HuH-7.5 (cell line): ENCODE measurements around the gene GRK6.

Experiments
- DNase-seq: peaks from one replicate; pipeline ENCODE4 v3.0.0; 2011; ENCODE audit warnings: low spot score

Gene GRK6

DNA sequence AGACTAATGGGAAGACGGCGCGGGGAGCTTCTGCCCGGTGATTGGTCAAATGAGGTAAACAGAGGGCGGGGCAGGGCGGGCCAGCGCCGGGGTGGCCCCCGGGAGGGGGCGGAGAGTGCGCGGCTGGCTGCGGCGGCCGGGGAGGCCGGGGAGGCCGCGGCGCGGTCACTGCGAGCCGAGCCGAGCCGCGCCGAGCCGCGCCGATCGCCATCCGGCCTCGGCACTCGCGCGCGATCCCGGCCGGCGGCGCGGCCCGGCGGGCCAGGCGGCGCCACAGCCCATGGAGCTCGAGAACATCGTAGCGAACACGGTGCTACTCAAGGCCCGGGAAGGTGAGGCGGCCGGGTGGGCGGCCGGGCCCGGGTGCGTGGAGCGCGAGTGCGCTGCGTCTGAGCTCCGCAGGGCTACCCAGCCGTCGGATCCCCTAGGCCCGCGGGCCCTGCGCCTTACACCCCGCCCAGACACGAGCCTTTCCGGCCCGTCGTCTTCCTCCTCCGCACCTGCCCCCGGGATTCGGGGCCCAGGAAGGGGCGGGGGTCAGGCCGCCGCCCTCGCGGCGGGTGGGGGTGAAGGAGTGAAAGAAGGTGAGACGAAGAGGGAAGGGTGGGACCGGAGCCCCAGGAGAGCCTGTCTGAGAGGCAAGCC, at the start of gene GRK6:
GRK6 (plus strand) TSS at position 111 of the 645 bp plus-strand sequence; CDS start at position 281, 170 bp downstream.
- peak; percentile 72 for DNase-seq

- no peak for DNase-seq
These were observed 48.4 kb upstream of the GRK6 start for GRCh38 chr5:177377851-177378776.

GRCh38 chr5:177378884-177379883, 47.3 kb upstream of the GRK6 start:
- DNase-seq, result peak; percentile 78

- DNase-seq, result no peak
These were observed 45.7 kb upstream of the GRK6 start for GRCh38 chr5:177380805-177381126.

DNA sequence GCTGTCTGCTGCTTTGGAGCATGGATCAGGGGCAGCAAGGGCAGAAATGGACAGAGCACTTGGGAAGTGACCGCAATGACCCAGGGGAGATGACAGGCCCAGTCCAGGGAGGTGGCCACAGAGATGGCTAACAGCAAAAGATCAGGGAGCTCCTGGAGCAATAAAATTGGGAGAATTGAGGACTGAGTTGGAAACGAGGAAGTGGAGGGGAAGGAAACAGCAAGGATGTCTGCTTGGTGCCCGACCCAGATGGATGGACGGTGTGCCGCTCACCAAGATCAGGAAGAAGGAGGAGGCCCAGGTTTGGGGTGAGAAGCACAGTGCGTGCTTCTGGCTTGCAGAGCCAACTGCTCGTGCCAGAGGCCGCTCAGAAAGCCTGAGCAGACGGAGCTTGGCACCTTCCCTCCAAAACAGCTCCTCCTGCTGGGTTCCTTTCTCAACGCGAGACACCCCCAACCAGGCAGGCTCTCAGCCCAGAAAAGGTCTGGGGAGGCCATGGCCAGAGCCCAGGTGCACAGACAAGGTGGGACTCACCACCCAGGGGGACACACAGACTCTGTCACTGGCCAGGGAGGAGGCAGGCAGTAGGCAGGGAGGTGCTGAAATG, 44.0 kb upstream of the GRK6 start:
- no peak for DNase-seq

- no peak for DNase-seq
These were observed 43.3 kb upstream of the GRK6 start for GRCh38 chr5:177383181-177383580.

DNA sequence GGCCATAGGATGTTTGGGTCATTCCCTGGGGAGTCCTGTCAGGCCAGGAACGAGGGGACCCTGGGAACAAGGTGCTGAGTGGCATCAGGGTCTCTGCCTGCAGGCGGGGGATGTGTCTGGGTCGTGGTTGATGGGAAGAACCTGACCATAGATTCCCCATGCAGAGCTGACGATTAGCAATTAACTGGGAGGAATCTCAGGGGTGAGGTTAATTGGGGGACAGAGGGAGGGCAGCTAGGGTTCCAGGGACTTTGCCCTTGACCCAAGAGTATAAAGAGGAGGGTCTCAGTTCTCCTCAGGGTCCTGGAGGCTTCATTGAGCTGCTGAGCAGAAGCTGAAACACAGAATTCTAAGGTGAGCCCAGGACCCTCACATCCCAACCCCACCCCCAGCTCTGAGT, 42.3 kb upstream of the GRK6 start, which contains the start of gene SLC34A1:
SLC34A1 (plus strand) TSS at position 301 of the 400 bp plus-strand sequence. CDS start 1,308 bp downstream, outside the sequence.
- DNase-seq, result no peak

DNA sequence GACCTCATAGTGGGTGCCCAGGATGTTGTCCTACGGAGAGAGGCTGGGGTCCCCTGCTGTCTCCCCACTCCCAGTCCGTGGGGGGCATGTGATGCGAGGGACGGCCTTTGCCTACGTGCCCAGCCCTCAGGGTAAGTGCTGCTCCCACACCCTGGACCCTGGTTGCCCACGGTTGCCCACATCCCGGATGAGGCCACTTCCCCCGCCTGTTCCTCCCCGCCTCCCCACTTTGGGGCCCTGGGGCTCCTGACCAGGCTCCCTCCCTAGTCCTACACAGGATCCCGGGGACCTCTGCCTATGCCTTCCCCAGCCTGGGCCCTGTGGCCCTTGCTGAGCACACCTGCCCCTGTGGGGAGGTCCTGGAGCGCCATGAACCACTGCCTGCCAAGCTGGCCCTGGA, 40.8 kb upstream of the GRK6 start:
- no peak for DNase-seq

DNA sequence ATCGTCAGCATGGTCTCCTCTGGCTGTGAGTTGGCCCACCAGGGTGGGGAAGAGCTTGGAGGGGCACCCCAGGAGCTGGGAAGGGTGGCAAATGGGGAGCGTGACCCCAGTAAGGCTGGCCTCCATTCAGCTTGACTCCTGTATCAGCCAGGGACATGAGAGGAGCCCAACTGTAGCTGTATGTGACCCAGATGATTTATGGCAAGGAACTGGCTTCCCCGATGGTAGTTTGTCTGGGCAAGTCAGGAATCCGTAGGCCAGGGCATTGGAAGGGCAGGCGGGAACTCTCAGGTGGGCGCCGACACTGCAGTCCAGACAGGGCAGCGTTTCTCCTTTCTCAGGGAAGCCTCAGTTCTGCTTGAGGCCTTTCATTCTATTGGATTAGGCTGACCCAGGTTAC, 39.9 kb upstream of the GRK6 start:
- no peak for DNase-seq

DNA sequence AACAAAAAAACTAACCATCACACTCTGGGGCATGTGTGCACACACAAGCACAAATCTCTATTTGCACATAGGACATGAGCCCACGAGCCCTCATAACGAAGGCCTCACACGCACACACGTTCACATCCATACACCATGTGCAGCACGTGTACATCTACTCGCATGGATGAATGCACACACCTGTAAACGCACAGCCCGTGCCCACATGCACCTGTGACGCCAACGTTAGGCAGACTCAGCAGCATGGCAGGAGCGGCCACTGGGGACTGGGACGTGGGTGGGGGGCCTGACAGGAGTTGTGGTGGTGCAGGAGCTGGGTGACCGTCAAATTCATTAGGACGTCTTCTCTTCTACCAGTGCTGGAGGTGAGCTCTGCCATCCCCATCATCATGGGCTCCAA, 39.1 kb upstream of the GRK6 start:
- DNase-seq, result no peak

DNA sequence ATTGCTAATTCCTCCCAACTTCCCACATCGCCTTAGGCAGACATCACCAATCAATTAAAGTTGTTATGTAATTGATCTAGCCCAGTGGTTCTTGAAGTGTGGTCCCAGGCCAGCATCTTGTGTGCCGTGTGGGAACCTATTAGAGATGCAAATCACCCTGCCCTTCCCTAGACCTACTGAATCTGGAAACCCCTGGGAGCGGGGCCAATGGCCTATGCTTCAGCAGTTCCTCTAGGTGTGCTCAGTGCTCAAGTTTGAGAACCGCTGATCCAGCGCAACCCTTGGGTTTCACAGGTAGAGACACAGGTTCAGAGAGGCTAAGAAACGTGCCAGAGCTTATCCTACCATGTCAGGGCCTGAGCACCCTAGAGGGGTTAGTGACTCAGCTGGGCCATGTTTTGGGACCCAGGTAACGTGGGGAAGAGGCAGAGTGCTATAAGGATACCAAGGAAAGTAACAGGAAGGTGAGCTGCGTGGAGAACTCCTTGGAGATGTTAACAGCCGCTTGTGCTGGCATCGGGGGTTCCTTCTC, 37.9 kb upstream of the GRK6 start:
- DNase-seq, result no peak

DNA sequence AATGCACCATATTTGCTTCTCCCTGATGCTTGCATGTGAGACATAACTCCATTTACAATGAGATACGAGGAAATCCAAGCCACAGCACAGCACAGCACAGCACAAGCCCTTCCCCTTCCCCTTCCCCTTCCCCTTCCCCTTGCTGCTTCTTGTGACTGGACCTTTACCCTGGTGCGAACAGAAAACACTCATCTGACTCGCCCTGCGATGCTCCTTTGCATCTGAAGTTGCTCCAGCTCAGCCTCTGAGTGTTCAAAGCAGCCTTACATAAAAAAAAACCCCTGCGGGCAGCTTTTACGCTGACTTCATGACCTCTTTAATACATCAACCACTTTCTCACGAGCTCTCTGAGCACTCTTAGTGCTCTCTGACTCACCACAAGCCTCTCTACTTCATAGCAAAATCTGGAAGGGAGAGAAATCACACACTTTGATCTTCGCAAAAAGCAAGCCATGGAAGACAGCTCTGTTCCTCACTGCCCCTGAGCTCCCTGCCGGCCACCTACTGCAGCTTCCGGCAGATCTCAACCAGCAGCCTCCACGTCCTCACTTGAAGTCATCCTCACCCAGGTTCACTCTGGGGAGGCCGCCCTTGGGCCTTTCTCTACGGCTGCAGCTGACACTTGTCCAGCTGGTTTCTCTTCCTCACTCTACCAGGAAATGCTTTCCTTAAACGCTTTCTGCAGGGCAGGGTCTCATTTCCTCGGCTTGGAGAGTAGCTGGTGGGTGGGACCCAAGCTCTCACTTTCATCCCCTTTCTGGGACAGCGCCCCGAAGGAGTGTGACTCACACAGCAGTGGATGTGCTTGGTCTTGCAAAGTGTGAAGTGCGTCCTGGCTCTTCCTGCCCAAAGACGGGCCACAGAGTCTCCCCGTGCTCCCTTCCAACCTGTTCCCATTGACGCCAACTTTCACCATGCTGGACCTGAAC, 37.0 kb upstream of the GRK6 start:
- DNase-seq, result no peak

GRCh38 chr5:177390363-177391300, 35.8 kb upstream of the GRK6 start:
- peak; percentile 99 for DNase-seq

DNA sequence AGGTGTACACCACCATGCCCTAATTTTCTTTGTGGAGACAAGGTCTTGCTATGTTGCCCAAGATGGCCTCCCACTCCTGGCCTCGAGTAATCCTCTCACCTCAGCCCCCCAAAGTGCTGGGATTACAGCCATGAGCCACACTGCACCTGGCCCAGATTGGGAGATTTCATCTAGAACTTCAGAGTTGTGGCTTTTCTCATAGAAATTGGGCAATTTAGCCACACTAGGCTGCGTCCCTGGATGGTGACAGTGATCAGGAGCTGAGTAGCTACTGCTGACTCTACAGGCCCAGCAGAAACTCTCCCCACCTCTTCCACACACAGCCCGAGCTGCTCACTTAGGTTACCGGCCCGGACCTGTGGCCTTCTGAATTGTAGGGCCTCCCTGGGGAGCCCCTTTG, 33.7 kb upstream of the GRK6 start:
- DNase-seq, result no peak

- DNase-seq, result no peak
These were observed 33.2 kb upstream of the GRK6 start for GRCh38 chr5:177393206-177393765.

GRCh38 chr5:177393990-177394389, 32.5 kb upstream of the GRK6 start:
- peak; percentile 8 for DNase-seq

DNA sequence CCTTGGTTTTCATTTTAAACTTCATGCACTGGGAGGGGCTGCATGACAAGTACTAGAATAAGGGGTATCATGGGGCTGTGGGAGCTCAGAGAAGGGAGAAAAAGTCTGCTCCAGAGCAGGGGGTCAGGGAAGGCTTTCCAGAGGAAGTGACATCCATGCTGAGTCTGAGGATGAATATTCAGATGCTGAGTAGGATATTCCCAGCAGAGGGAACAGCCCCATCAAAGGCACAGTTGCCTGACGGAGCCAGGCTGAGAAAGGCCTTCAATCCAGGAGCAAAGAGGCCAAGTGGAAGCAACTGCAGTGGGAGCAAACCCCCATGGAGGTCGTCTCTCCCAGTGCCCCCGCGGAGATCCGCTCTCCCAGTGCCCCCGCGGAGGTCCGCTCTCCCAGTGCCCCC, 30.4 kb upstream of the GRK6 start:
- no peak for DNase-seq

DNA sequence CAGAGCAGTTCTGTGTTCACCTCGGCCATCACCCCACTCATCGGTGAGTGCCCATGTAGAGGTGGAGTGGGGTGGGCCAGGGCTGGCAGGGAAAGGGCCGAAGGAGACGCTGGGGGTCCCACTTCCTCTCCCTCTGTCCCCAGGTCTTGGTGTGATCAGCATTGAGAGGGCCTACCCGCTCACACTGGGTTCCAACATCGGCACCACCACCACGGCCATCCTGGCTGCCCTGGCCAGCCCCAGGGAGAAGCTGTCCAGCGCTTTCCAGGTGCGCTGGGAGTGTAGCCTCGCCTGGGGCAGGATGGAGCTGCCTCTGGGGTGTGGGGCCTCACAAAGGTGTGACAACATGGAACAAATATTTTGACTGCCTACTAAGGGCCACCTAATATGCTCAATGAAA, 29.7 kb upstream of the GRK6 start:
- no peak for DNase-seq

- DNase-seq, result no peak
These were observed 28.5 kb upstream of the GRK6 start for GRCh38 chr5:177397875-177398390.
